ENCODE results near the gene ZNF408.

DNA sequence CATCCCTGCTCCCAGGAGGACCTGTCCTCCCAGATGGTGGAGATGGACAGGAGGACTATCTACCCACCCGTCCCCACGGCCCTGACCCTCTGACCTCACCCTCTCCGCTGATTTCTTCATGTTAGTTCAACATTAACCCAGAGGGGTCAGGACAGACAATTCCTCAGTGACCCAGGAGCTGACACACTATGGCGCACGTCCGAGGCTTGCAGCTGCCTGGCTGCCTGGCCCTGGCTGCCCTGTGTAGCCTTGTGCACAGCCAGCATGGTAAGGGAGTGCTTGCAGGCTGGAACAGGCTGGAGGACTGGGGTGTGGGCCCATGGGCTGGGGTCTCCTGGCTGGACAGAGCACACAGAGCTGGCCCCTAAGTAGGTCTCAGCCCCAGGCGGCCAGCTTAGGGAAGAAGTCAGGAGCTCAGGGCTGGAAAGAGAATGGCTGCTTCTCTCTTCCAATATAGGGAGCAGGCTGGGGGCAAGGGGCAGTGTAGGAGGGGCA, 18.3 kb downstream of the ZNF408 start, which contains the start of gene F2:
- TF ChIP-seq, protein P1, sequence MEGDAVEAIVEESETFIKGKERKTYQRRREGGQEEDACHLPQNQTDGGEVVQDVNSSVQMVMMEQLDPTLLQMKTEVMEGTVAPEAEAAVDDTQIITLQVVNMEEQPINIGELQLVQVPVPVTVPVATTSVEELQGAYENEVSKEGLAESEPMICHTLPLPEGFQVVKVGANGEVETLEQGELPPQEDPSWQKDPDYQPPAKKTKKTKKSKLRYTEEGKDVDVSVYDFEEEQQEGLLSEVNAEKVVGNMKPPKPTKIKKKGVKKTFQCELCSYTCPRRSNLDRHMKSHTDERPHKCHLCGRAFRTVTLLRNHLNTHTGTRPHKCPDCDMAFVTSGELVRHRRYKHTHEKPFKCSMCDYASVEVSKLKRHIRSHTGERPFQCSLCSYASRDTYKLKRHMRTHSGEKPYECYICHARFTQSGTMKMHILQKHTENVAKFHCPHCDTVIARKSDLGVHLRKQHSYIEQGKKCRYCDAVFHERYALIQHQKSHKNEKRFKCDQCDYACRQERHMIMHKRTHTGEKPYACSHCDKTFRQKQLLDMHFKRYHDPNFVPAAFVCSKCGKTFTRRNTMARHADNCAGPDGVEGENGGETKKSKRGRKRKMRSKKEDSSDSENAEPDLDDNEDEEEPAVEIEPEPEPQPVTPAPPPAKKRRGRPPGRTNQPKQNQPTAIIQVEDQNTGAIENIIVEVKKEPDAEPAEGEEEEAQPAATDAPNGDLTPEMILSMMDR (optimal IDR thresholded peaks at IDR 0.05 in 1 of 3, IDR thresholded peaks at IDR 0.05 in 1 of 3, conservative IDR thresholded peaks at IDR 0.05 in 1 of 3; ENCODE audit: extremely low read depth in 1 of 3, insufficient read depth in 2 of 3, low read length in 3 of 3): no peak
- no peak for TF ChIP-seq EZH2 (IDR thresholded peaks at IDR 0.05; ENCODE audit: low read length)

Measured in keratinocyte (primary cell).